Activated naive CD4-positive, alpha-beta T cell treated with anti-CD3 and anti-CD28 coated beads, Interleukin-2, amount 50 U/mL, for 24 hours (primary cell): ENCODE data around the gene KRTAP5-9.
"Not testable (repeated sequence)": the region's sequence is repeated elsewhere in the genome, so short reads cannot be mapped to it uniquely, and the experiment has no call there.

Experiments
- H3K27ac Mint-ChIP-seq: one replicate; pipeline ENCODE4 v1.8.0; 2021; ENCODE audit warnings: mild to moderate bottlenecking, mixed read lengths
- H3K27me3 Mint-ChIP-seq: one replicate; pipeline ENCODE4 v1.8.0; 2021; ENCODE audit warnings: mixed read lengths
- H3K36me3 Mint-ChIP-seq: one replicate; pipeline ENCODE4 v1.8.0; 2021; ENCODE audit warnings: mixed read lengths
- H3K4me1 Mint-ChIP-seq: one replicate; pipeline ENCODE4 v1.8.0; 2021; ENCODE audit warnings: mixed read lengths
- H3K4me3 Mint-ChIP-seq: one replicate; pipeline ENCODE4 v1.8.0; 2021; ENCODE audit warnings: mild to moderate bottlenecking, mixed read lengths
- H3K9me3 Mint-ChIP-seq: one replicate; pipeline ENCODE4 v1.8.0; 2021; ENCODE audit warnings: mixed read lengths

The KRTAP5-9 gene

DNA sequence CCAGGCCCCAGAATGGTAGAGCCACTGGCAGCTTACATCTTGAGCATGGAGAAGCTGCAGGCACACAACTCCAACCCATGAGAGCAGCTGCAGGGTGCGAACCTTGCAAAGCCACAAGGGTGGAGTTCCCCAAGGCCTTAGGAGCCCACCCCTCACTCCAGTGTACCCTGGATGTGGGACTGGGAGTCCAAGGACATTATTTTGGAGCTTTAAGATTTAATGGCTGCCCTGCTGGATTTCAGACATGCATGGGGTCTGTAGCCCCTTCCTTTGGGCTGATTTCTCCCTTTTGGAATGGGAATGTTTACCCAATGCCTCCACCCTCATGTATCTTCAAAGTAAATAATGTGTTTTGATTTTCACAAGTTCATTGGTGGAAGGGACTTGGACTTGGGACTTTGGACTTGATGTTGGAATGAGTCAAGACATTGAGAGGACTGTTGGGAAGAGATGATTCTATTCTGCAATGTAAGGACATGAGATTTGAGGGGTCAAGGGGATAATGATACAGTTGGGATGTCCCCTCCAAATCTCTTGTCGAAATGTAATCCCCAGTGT, 22.2 kb upstream of the KRTAP5-9 start:
- Mint-ChIP-seq H3K27me3 (peaks cover 5% of the 10 kb centered on the region), H3K4me1 (no peaks in the 10 kb centered on the region), H3K27ac (no peak overlapping the region), H3K36me3 (no peaks in the 10 kb centered on the region), H3K4me3 (no peak overlapping the region), H3K9me3 (peaks cover 11% of the 10 kb centered on the region)

DNA sequence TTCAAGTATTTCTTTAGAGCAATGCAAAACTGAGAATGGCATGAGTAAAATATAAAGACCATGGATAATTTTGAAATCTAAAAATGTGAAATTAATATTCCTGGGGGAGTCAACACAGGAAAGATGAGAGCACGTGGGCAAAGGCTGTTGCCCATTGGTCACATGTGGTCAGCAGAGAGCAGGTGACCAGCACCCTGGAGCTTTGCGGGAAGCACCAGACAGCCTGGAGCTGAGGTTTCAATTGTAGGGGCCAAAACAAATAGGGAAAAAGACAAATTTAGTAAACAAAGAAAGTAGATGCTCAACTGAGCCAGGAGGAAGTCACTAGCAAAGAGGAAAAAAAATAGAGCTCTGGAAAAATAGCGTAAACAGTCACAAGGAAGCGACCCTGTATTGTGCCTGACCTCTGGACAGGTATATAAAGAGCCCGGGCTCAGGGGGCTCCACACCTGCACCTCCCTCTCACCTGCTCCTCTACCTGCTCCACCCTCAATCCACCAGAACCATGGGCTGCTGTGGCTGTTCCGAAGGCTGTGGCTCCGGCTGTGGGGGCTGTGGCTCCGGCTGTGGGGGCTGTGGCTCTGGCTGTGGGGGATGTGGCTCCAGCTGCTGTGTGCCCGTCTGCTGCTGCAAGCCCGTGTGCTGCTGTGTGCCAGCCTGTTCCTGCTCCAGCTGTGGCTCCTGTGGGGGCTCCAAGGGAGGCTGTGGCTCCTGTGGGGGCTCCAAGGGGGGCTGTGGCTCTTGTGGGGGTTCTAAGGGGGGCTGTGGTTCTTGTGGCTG, 21.2 kb upstream of the KRTAP5-9 start, which contains the start of gene KRTAP5-7:
Gene KRTAP5-7, plus strand, starts transcription at position 472 of the 780 bp plus-strand sequence. Its CDS starts 34 bp downstream, at position 506.
- H3K4me3 Mint-ChIP-seq, H3K9me3 Mint-ChIP-seq, H3K27me3 Mint-ChIP-seq, H3K27ac Mint-ChIP-seq, H3K4me1 Mint-ChIP-seq, H3K36me3 Mint-ChIP-seq: not testable (repeated sequence)

DNA sequence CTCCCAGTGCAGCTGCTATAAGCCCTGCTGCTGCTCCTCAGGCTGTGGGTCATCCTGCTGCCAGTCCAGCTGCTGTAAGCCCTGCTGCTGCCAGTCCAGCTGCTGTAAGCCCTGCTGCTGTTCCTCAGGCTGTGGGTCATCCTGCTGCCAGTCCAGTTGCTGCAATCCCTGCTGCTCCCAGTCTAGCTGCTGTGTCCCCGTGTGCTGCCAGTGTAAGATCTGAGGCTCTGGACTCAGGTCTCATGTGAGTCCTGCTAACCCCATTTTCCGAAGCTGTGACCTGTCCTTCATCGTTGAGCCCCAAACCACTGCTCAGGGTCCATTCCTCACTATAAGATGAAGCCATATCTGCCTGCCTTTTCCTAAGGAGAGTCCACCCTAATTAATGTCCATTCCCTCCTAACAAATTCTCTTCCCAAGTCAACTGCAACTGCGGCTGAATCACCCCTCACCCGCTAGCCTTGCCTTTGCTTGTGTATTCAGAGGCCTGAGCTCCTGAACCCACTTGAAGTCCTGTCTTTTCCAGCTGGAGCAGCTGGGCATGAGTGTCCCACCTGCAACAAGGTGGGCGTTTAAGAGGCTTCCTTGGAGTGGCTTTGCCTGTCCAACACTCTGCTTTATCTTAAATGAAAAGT, 20.5 kb upstream of the KRTAP5-9 start:
- no peak overlapping the region for H3K4me3 Mint-ChIP-seq
- H3K9me3 Mint-ChIP-seq = peaks cover 5% of the 10 kb centered on the region
- no peaks in the 10 kb centered on the region for H3K36me3 Mint-ChIP-seq
- H3K4me1 Mint-ChIP-seq = no peaks in the 10 kb centered on the region
- peaks cover 7% of the 10 kb centered on the region for H3K27me3 Mint-ChIP-seq
- H3K27ac Mint-ChIP-seq = no peak overlapping the region

DNA sequence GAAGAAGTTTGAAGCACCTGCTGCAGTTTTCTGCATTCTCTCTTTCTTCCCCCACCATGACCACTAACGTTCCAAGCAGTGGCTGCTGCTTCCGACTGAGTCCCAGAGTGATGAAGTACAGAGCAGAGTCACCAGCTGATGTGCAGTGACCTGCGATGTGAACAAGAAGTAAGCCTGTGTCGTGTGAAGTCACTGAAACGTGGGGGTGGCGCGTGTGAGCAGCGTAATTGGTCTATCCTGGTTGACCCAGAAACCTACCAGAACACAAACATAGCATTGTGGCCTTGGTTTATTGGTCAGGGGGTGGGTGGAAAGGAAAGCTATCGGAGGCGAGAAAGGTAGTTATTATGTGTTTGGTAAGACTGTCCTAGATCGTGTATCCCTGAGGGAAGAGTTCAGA, 17.6 kb upstream of the KRTAP5-9 start:
- Mint-ChIP-seq H3K27ac (no peak overlapping the region), H3K4me3 (no peak overlapping the region), H3K27me3 (peaks cover 7% of the 10 kb centered on the region), H3K36me3 (no peaks in the 10 kb centered on the region), H3K4me1 (no peaks in the 10 kb centered on the region), H3K9me3 (no peaks in the 10 kb centered on the region)

- Mint-ChIP-seq H3K4me1 (no peaks in the 10 kb centered on the region), H3K36me3 (no peaks in the 10 kb centered on the region), H3K4me3 (no peak overlapping the region), H3K27ac (no peak overlapping the region), H3K9me3 (no peaks in the 10 kb centered on the region), H3K27me3 (peaks cover 1% of the 10 kb centered on the region)
These were observed 16.1 kb upstream of the KRTAP5-9 start for GRCh38 chr11:71532036-71532610.

GRCh38 chr11:71534711-71535608, 13.3 kb upstream of the KRTAP5-9 start:
- not testable (repeated sequence) for H3K36me3 Mint-ChIP-seq, H3K27me3 Mint-ChIP-seq, H3K4me1 Mint-ChIP-seq, H3K4me3 Mint-ChIP-seq, H3K9me3 Mint-ChIP-seq, H3K27ac Mint-ChIP-seq

- Mint-ChIP-seq H3K9me3 (peaks cover 5% of the 10 kb centered on the region), H3K4me3 (no peak overlapping the region), H3K36me3 (no peaks in the 10 kb centered on the region), H3K27ac (no peak overlapping the region), H3K4me1 (no peaks in the 10 kb centered on the region), H3K27me3 (peaks cover 3% of the 10 kb centered on the region)
These were observed 12.4 kb upstream of the KRTAP5-9 start for GRCh38 chr11:71535825-71536224.

GRCh38 chr11:71537537-71537936, 10.7 kb upstream of the KRTAP5-9 start:
- H3K27ac Mint-ChIP-seq = no peak overlapping the region
- no peaks in the 10 kb centered on the region for H3K36me3 Mint-ChIP-seq
- H3K4me1 Mint-ChIP-seq = no peaks in the 10 kb centered on the region
- no peak overlapping the region for H3K4me3 Mint-ChIP-seq
- peaks cover 6% of the 10 kb centered on the region for H3K27me3 Mint-ChIP-seq
- peaks cover 5% of the 10 kb centered on the region for H3K9me3 Mint-ChIP-seq

- H3K4me1 Mint-ChIP-seq, H3K4me3 Mint-ChIP-seq: not testable (repeated sequence)
These were observed 10.1 kb upstream of the KRTAP5-9 start, which contains the start of gene KRTAP5-8 for GRCh38 chr11:71537977-71538665. Gene KRTAP5-8 (plus strand): TSS chr11:71538025. CDS start chr11:71538056, 31 bp downstream.

DNA sequence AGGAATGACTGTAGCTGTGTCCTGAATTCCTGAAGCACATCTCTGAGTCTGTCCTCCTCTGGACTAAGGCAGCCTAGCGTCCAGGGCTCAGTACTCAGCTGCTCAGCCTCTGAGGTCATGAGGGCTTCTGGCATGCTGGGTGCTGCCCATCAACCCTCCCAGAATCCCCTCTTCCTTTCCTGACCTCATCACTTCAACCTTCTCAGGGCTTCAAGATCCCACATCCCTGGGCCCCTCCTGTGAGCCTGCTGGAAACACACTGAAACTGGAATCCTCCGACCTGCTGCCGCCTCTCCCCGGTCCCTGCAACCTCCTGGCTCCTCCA, 9.6 kb upstream of the KRTAP5-9 start:
- no peak overlapping the region for H3K27ac Mint-ChIP-seq
- no peaks in the 10 kb centered on the region for H3K4me1 Mint-ChIP-seq
- peaks cover 5% of the 10 kb centered on the region for H3K9me3 Mint-ChIP-seq
- no peaks in the 10 kb centered on the region for H3K36me3 Mint-ChIP-seq
- peaks cover 6% of the 10 kb centered on the region for H3K27me3 Mint-ChIP-seq
- no peak overlapping the region for H3K4me3 Mint-ChIP-seq

More at GRCh38 chr11:71537977-71538665, 10.1 kb upstream of the KRTAP5-9 start, which contains the start of gene KRTAP5-8:
- not testable (repeated sequence) for H3K27me3 Mint-ChIP-seq, H3K9me3 Mint-ChIP-seq, H3K36me3 Mint-ChIP-seq, H3K27ac Mint-ChIP-seq

- peaks cover 6% of the 10 kb centered on the region for H3K27me3 Mint-ChIP-seq
- H3K9me3 Mint-ChIP-seq = peaks cover 5% of the 10 kb centered on the region
- H3K27ac Mint-ChIP-seq = no peak overlapping the region
- H3K36me3 Mint-ChIP-seq = no peaks in the 10 kb centered on the region
- no peaks in the 10 kb centered on the region for H3K4me1 Mint-ChIP-seq
- H3K4me3 Mint-ChIP-seq = no peak overlapping the region
These were observed 9.2 kb upstream of the KRTAP5-9 start for GRCh38 chr11:71539017-71539416.

GRCh38 chr11:71539971-71540370, 8.2 kb upstream of the KRTAP5-9 start:
- not testable (repeated sequence) for H3K36me3 Mint-ChIP-seq, H3K9me3 Mint-ChIP-seq, H3K27me3 Mint-ChIP-seq, H3K27ac Mint-ChIP-seq, H3K4me1 Mint-ChIP-seq, H3K4me3 Mint-ChIP-seq

DNA sequence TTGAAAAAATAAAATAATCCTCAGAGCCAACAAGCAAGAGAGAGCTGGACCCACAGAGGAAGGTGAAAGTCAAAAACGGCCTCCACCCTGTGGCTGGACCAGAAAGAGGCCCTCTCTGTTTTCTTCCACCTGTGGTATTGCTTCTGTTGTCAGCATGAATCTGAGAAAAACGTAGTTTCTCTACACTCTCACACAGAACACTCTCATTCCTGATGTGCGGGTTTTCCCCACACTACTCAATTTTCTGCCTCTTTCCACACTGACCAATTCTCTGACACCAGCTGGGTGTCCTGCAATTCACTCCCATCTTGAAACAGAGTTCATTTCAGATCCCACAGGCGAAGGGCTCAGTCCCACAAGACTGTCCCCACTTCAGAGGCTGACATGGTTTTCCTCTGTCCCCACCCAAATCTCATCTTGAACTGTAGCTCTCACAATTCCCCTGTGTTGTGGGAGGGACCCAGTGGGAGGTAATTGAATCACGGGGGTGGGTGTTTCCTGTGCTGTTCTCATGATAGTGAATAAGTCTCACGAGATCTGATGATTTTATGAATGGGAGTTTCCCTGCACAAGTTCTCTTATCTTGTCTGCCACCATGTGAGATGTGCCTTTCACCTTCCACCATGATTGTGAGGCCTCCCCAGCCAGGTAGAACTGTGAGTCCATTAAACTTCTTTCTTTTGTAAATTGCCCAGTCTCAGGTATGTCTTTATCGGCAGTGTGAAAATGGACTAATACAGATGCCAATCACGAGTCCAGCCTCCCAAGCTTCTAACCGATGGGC, 7.5 kb upstream of the KRTAP5-9 start:
- H3K4me1 Mint-ChIP-seq = not testable (repeated sequence)

DNA sequence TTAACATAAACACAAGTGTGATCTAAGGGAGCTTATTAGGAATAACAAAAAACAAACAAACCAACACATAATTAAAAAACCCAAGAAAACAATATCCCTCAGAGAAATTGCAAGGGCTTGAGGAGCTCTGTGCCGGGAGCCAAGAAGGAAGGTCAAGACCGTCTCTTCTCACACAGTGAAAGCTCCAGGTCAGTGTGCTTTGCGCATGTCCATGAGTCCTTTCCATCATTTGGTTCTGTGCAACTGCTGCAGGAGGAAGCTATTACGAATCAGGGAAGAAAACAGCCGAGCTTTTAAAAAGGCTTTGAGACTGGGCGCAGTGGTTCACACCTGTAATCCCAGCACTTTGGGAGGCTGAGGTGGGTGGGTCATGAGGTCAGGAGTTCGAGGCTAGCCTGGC, 5.8 kb upstream of the KRTAP5-9 start:
- Mint-ChIP-seq H3K27me3 (peaks cover 11% of the 10 kb centered on the region), H3K9me3 (peaks cover 5% of the 10 kb centered on the region), H3K27ac (no peak overlapping the region), H3K4me3 (no peak overlapping the region), H3K36me3 (no peaks in the 10 kb centered on the region), H3K4me1 (no peaks in the 10 kb centered on the region)

More for the DNA sequence above, 7.5 kb upstream of the KRTAP5-9 start:
- H3K4me3 Mint-ChIP-seq, H3K9me3 Mint-ChIP-seq, H3K27ac Mint-ChIP-seq, H3K36me3 Mint-ChIP-seq, H3K27me3 Mint-ChIP-seq: not testable (repeated sequence)
